H9 (cell line): ENCODE results near the gene FXYD7. TPM values are rescaled to one million over a fixed set of nuclear protein-coding genes. Genes with fewer than 3 reads are reported as not detected.

Source experiments
- DNase-seq: peaks from one replicate; pipeline ENCODE4 v3.0.0-alpha.2; 2017
- H2AFZ ChIP-seq: one replicate; pipeline ENCODE4 v1.6.1; 2013; ENCODE audit warnings: mild to moderate bottlenecking, low read length, control low read depth, moderate library complexity
- H2AK5ac ChIP-seq: 2 replicates; pipeline ENCODE4 v1.6.1; 2013; ENCODE audit warnings: low read length, control low read depth, mixed read lengths; ENCODE audit not compliant: insufficient read length
- H2BK120ac ChIP-seq: one replicate; pipeline ENCODE4 v1.6.1; 2013; ENCODE audit warnings: low read depth, mild to moderate bottlenecking, low read length, control low read depth, inconsistent platforms; ENCODE audit not compliant: poor library complexity, severe bottlenecking
- H2BK12ac ChIP-seq: 2 replicates; pipeline ENCODE4 v1.6.1; 2013; ENCODE audit warnings: low read length, control low read depth, mixed read lengths, low read depth; ENCODE audit not compliant: insufficient read length
- H2BK15ac ChIP-seq: 2 replicates; pipeline ENCODE4 v1.6.1; 2013; ENCODE audit warnings: low read depth, low read length, control low read depth
- H2BK20ac ChIP-seq: one replicate; pipeline ENCODE4 v1.6.1; 2013; ENCODE audit warnings: low read depth, mild to moderate bottlenecking, low read length, control low read depth, inconsistent platforms; ENCODE audit not compliant: poor library complexity, severe bottlenecking
- H2BK5ac ChIP-seq: 2 replicates; pipeline ENCODE4 v1.6.1; 2013; ENCODE audit warnings: low read length, control low read depth, mixed read lengths; ENCODE audit not compliant: insufficient read length
- H3K14ac ChIP-seq: 2 replicates; pipeline ENCODE4 v1.6.1; 2013; ENCODE audit warnings: low read length, control low read depth; ENCODE audit not compliant: insufficient read depth
- H3K18ac ChIP-seq: 2 replicates; pipeline ENCODE4 v1.6.1; 2013; ENCODE audit warnings: low read depth, mild to moderate bottlenecking, mixed read lengths, low read length, control low read depth; ENCODE audit not compliant: insufficient read length
- H3K23ac ChIP-seq: 2 replicates; pipeline ENCODE4 v1.6.1; 2013; ENCODE audit warnings: low read length, control low read depth, mixed read lengths, low read depth; ENCODE audit not compliant: insufficient read length
- H3K23me2 ChIP-seq: 2 replicates; pipeline ENCODE4 v1.6.1; 2013; ENCODE audit warnings: low read depth, mild to moderate bottlenecking, mixed read lengths, low read length, control low read depth; ENCODE audit not compliant: insufficient read length, poor library complexity, severe bottlenecking
- H3K27ac ChIP-seq: 2 replicates; pipeline ENCODE4 v1.5.1; 2013; ENCODE audit warnings: low read length, control low read depth, mixed read lengths, low read depth; ENCODE audit not compliant: insufficient read length
- H3K27me3 ChIP-seq: 2 replicates; pipeline ENCODE4 v1.6.1; 2013; ENCODE audit warnings: low read length, control low read depth, inconsistent platforms; ENCODE audit not compliant: insufficient read depth
- H3K4ac ChIP-seq: 2 replicates; pipeline ENCODE4 v1.6.1; 2013; ENCODE audit warnings: low read depth, mild to moderate bottlenecking, control low read depth, inconsistent platforms, low read length, moderate library complexity
- H3K4me1 ChIP-seq: 2 replicates; pipeline ENCODE4 v1.6.1; 2013; ENCODE audit warnings: low read length, control low read depth, inconsistent platforms; ENCODE audit not compliant: insufficient read depth
- H3K4me2 ChIP-seq: 2 replicates; pipeline ENCODE4 v1.6.1; 2013; ENCODE audit warnings: low read length, control low read depth, mixed read lengths; ENCODE audit not compliant: insufficient read length, insufficient read depth
- H3K56ac ChIP-seq: 2 replicates; pipeline ENCODE4 v1.6.1; 2013; ENCODE audit warnings: low read depth, mild to moderate bottlenecking, mixed read lengths, low read length, control low read depth; ENCODE audit not compliant: insufficient read length
- H3K79me1 ChIP-seq: 2 replicates; pipeline ENCODE4 v1.6.1; 2013; ENCODE audit warnings: low read depth, mild to moderate bottlenecking, moderate library complexity, low read length, control low read depth, inconsistent platforms; ENCODE audit not compliant: insufficient read depth, poor library complexity, severe bottlenecking
- H3K79me2 ChIP-seq: 2 replicates; pipeline ENCODE4 v1.6.1; 2013; ENCODE audit warnings: low read length, control low read depth, inconsistent platforms; ENCODE audit not compliant: insufficient read depth
- H3K9ac ChIP-seq: 2 replicates; pipeline ENCODE4 v1.6.1; 2013; ENCODE audit warnings: low read length, control low read depth, mixed read lengths; ENCODE audit not compliant: insufficient read length; ENCODE audit errors: extremely low read depth
- H3K9me3 ChIP-seq: one replicate; pipeline ENCODE4 v1.6.1; 2013; ENCODE audit warnings: low read depth, low read length, inconsistent platforms; ENCODE audit not compliant: control insufficient read depth
- H3T11ph ChIP-seq: one replicate; pipeline ENCODE4 v1.6.1; 2013; ENCODE audit warnings: mild to moderate bottlenecking, low read length, control low read depth, inconsistent platforms
- H4K20me1 ChIP-seq: one replicate; pipeline ENCODE4 v1.6.1; 2013; ENCODE audit not compliant: control insufficient read depth, insufficient read length, insufficient read depth
- H4K5ac ChIP-seq: 2 replicates; pipeline ENCODE4 v1.6.1; 2013; ENCODE audit warnings: low read depth, mild to moderate bottlenecking, mixed read lengths, low read length, control low read depth; ENCODE audit not compliant: insufficient read length
- H4K8ac ChIP-seq: replicated peaks from 2 replicates; pipeline ENCODE4 v1.6.1; 2013; ENCODE audit warnings: low read length, control low read depth, mixed read lengths, low read depth; ENCODE audit not compliant: insufficient read length
- H4K91ac ChIP-seq: 2 replicates; pipeline ENCODE4 v1.6.1; 2013; ENCODE audit warnings: low read depth, mild to moderate bottlenecking, moderate library complexity, mixed read lengths, low read length, control low read depth; ENCODE audit not compliant: insufficient read length
- H3K27ac Mint-ChIP-seq, 3 experiments: 2 replicates in 2 of 3; 3 replicates in 1 of 3; pipeline ENCODE4 v1.8.0; 2020 to 2021; ENCODE audit warnings: mixed read lengths in 3 of 3, mild to moderate bottlenecking in 1 of 3, moderate library complexity in 1 of 3
- H3K27me3 Mint-ChIP-seq: 2 replicates; pipeline ENCODE4 v1.8.0; 2021; ENCODE audit warnings: low read depth, mild to moderate bottlenecking, moderate library complexity, mixed read lengths
- H3K36me3 Mint-ChIP-seq, 3 experiments: 2 replicates in 2 of 3; 3 replicates in 1 of 3; pipeline ENCODE4 v1.8.0; 2020 to 2021; ENCODE audit warnings: low read depth in 3 of 3, mixed read lengths in 3 of 3; ENCODE audit not compliant: insufficient read depth in 1 of 3
- H3K4me1 Mint-ChIP-seq, 2 experiments: 2 replicates each; pipeline ENCODE4 v1.8.0; 2020; ENCODE audit warnings: mixed read lengths in 2 of 2
- H3K4me3 Mint-ChIP-seq, 2 experiments: 2 replicates in 1 of 2; 3 replicates in 1 of 2; pipeline ENCODE4 v1.8.0; 2020 to 2021; ENCODE audit warnings: mild to moderate bottlenecking in 2 of 2, mixed read lengths in 2 of 2, moderate library complexity in 1 of 2
- H3K9me3 Mint-ChIP-seq, 2 experiments: 2 replicates in 1 of 2; 3 replicates in 1 of 2; pipeline ENCODE4 v1.8.0; 2020; ENCODE audit warnings: mild to moderate bottlenecking in 2 of 2, mixed read lengths in 2 of 2, moderate library complexity in 1 of 2
- WGBS: extraction: QIAGEN DNeasy Blood & Tissue Kit; methylation state at CpG from one replicate; pipeline ENCODE4 v1.1.7; 2013; ENCODE audit warnings: missing lambda C conversion rate, low lambda C conversion rate, mixed read lengths; ENCODE audit not compliant: insufficient read length; ENCODE audit errors: extremely low coverage; 5-methylcytosine and 5-hydroxymethylcytosine counted together
- total RNA-seq: library from RNA; stranded (reverse); gene quantifications from 2 replicates; pipeline ENCODE4 v1.2.1, GENCODE V29; 2021
- TF ChIP-seq, protein P1 (sequence below): fragments of 200-600 bp; sonication (generic); conservative IDR thresholded peaks from 3 replicates; pipeline ENCODE4 v1.8.0; 2021; ENCODE audit warnings: antibody characterized with exemption, mild to moderate bottlenecking

The FXYD7 gene
- total RNA-seq, 1 experiment from 2014 or later, result 9.0 TPM

DNA sequence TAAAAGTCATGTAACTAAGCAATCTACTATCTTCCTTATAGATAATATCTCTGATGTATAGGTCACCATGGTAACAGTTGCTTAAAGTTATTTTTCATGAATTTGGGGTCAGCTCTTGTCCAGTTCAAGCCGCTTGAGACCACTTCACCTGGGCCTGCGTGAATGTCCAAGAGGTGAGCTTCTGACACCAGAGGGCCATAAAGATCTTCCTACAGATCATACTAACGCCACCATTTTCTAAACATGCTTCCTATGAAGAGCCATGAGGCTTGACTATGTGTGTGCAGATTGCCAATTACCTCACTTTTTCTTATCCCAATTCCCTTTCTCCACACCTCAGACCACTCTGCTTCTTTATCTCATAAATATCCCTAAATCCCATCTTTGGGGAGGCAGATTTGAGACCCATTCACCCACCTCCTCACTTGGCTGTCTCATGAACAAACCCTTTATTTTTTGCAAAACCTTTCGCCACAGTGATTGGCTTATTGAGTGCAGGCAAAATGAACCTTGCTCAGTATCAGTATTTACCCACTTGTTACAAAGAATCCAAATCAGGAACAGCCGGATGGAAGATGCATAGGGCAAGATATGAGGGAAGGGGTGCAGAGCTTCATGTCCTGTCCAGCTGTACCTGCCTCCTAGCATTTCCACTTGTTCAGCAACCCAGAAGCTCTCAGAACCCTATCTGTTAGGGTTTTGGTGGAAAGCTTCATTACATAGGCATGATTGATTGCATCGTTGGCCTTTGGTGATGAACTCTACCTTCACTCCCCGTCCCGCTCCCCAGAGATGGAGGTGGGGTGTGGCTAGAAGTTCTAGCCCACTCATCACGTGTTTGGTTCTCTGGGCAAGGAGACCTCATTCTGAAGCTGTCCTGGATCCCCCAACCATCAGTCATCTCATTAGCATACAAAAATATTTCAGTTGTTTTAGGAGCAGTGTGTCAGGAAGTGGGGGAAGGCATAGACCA lies 51.2 kb downstream of the FXYD7 start:
- H2BK20ac ChIP-seq, result no peak overlapping the region
- peaks cover 0 to 4% (median 0%) of the 10 kb centered on the region in 3 experiments; a peak in 1 of 7 replicates for H3K36me3 Mint-ChIP-seq
- no peak overlapping the region for H3K56ac ChIP-seq
- H3K27ac ChIP-seq, result no peak overlapping the region
- no peaks in the 10 kb centered on the region for H3K23me2 ChIP-seq
- H4K5ac ChIP-seq, result no peak overlapping the region
- no peaks in the 10 kb centered on the region for H3K27me3 ChIP-seq
- H3T11ph ChIP-seq, result no peak overlapping the region
- TF ChIP-seq, protein P1, sequence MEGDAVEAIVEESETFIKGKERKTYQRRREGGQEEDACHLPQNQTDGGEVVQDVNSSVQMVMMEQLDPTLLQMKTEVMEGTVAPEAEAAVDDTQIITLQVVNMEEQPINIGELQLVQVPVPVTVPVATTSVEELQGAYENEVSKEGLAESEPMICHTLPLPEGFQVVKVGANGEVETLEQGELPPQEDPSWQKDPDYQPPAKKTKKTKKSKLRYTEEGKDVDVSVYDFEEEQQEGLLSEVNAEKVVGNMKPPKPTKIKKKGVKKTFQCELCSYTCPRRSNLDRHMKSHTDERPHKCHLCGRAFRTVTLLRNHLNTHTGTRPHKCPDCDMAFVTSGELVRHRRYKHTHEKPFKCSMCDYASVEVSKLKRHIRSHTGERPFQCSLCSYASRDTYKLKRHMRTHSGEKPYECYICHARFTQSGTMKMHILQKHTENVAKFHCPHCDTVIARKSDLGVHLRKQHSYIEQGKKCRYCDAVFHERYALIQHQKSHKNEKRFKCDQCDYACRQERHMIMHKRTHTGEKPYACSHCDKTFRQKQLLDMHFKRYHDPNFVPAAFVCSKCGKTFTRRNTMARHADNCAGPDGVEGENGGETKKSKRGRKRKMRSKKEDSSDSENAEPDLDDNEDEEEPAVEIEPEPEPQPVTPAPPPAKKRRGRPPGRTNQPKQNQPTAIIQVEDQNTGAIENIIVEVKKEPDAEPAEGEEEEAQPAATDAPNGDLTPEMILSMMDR, result no peak
- H3K18ac ChIP-seq, result no peak overlapping the region
- H3K4me3 Mint-ChIP-seq, result no peak overlapping the region
- H3K27me3 Mint-ChIP-seq, result peaks cover 2% of the 10 kb centered on the region; the same call in 1 of the 2 replicates
- H3K9ac ChIP-seq, result no peak overlapping the region
- H2BK15ac ChIP-seq, result no peak overlapping the region
- H3K27ac Mint-ChIP-seq, result no peak overlapping the region
- no peak overlapping the region for H3K14ac ChIP-seq
- H3K79me2 ChIP-seq, result no peaks in the 10 kb centered on the region
- no peak overlapping the region for H2AFZ ChIP-seq
- H4K91ac ChIP-seq, result no peak overlapping the region
- no peaks in the 10 kb centered on the region for H4K20me1 ChIP-seq
- H2BK5ac ChIP-seq, result no peak overlapping the region
- no peaks in the 10 kb centered on the region for H3K9me3 ChIP-seq
- no peaks in the 10 kb centered on the region for H3K79me1 ChIP-seq
- DNase-seq, result no peak
- no peak overlapping the region for H2BK120ac ChIP-seq
- WGBS, result no CpG with 5 or more reads among the region's 9 CpGs
- no peak overlapping the region for H3K23ac ChIP-seq
- no peak overlapping the region for H3K4me2 ChIP-seq
- peaks cover 7% of the 10 kb centered on the region in 2 experiments for H3K4me1 Mint-ChIP-seq
- H2BK12ac ChIP-seq, result no peak overlapping the region
- H4K8ac ChIP-seq, result no peak overlapping the region
- H2AK5ac ChIP-seq, result no peak overlapping the region
- no peak overlapping the region for H3K4ac ChIP-seq
- peaks cover 3% of the 10 kb centered on the region in 2 experiments; a peak in 3 of 5 replicates for H3K9me3 Mint-ChIP-seq
- H3K4me1 ChIP-seq, result peaks cover 6% of the 10 kb centered on the region; the same call in 1 of the 2 replicates
